Endothelial cell of umbilical vein (primary cell): ENCODE results near the gene TTLL11. TPM values are rescaled to one million over a fixed set of nuclear protein-coding genes. Genes with fewer than 3 reads are reported as not detected.

ENCODE experiments used
- BruUV-seq: library from RNA; stranded (reverse); fragments of 400-500 nt; replicated peaks from 2 replicates; lab custom pipeline; 2021; lab: Mats Ljungman, UMichigan
- CTCF ChIA-PET: fragments of 300-600, 350-600 bp; sonication (Branson Sonifier 250); formaldehyde crosslinking; loops from one replicate; lab custom pipeline; 2021; ENCODE audit warnings: antibody characterized with exemption, inconsistent platforms; lab: Charles Lee
- POLR2A ChIA-PET: fragments of 300-600, 350-600 bp; sonication (Branson Sonifier 250); formaldehyde crosslinking; loops from one replicate; lab custom pipeline; 2021; ENCODE audit warnings: antibody characterized with exemption, inconsistent platforms; lab: Charles Lee
- DNase-seq: peaks from one replicate; pipeline ENCODE4 v3.0.0-alpha.2; 2011; ENCODE audit warnings: low read depth, low spot score
- FAIRE-seq: peaks from 2 replicates; lab custom pipeline; 2011; peaks lifted over from hg19 to GRCh38; lab: Jason Lieb, UNC
- H2AFZ ChIP-seq: 2 replicates; pipeline ENCODE4 v1.6.0; 2012; ENCODE audit warnings: low read depth, low read length, control low read depth, inconsistent platforms
- H3K27ac ChIP-seq: 2 replicates; pipeline ENCODE4 v1.5.1; 2011; ENCODE audit warnings: low read depth, mild to moderate bottlenecking, control low read depth, low read length, moderate library complexity; ENCODE audit not compliant: insufficient read depth
- H3K27me3 ChIP-seq, 2 experiments: 2 replicates each; pipeline versions ENCODE4 v1.6.0 to v1.6.1; 2011; ENCODE audit warnings: low read length in 2 of 2, mixed read lengths in 1 of 2; ENCODE audit not compliant: control insufficient read depth in 2 of 2, insufficient read depth in 2 of 2
- H3K36me3 ChIP-seq, 2 experiments: 2 replicates in 1 of 2; 3 replicates in 1 of 2; pipeline ENCODE4 v1.5.1; 2011; ENCODE audit warnings: low read length in 2 of 2, mild to moderate bottlenecking in 1 of 2, moderate library complexity in 1 of 2; ENCODE audit not compliant: control insufficient read depth in 2 of 2, insufficient read depth in 2 of 2; ENCODE audit errors: extremely low read depth in 1 of 2
- H3K4me1 ChIP-seq: 3 replicates; pipeline ENCODE4 v1.5.1; 2011; ENCODE audit warnings: mild to moderate bottlenecking, low read length; ENCODE audit not compliant: control insufficient read depth, insufficient read depth; ENCODE audit errors: extremely low read depth
- H3K4me2 ChIP-seq: 2 replicates; pipeline ENCODE4 v1.6.1; 2011; ENCODE audit warnings: low read length, control low read depth, mixed read lengths; ENCODE audit not compliant: insufficient read depth
- H3K4me3 ChIP-seq, 3 experiments: fragments of 200-600 bp in 1 of 3; sonication (generic), shearing (Covaris generic) in 1 of 3; replicated peaks in 1 of 3; 2 replicates each; pipeline ENCODE4 v1.5.1; 2011 to 2016; ENCODE audit warnings: control low read depth in 3 of 3, low read length in 3 of 3, mild to moderate bottlenecking in 2 of 3, inconsistent platforms in 1 of 3, low read depth in 1 of 3, moderate library complexity in 1 of 3; ENCODE audit not compliant: insufficient read depth in 1 of 3
- H3K79me2 ChIP-seq: 2 replicates; pipeline ENCODE4 v1.6.0; 2012; ENCODE audit warnings: low read length, inconsistent platforms; ENCODE audit not compliant: control insufficient read depth, insufficient read depth
- H3K9ac ChIP-seq: replicated peaks from 2 replicates; pipeline ENCODE3; 2011; ENCODE audit warnings: low read length, control low read depth; ENCODE audit not compliant: insufficient read depth; ENCODE audit errors: extremely low read depth
- H3K9me1 ChIP-seq: replicated peaks from 3 replicates; pipeline ENCODE4 v1.6.0; 2011; ENCODE audit warnings: mild to moderate bottlenecking, low read length; ENCODE audit not compliant: control insufficient read depth, insufficient read depth; ENCODE audit errors: extremely low read depth
- H3K9me3 ChIP-seq: replicated peaks from 2 replicates; pipeline ENCODE4 v1.5.1; 2012; ENCODE audit warnings: low read length, inconsistent platforms; ENCODE audit not compliant: control insufficient read depth, insufficient read depth
- H4K20me1 ChIP-seq: replicated peaks from 2 replicates; pipeline ENCODE3; 2011; ENCODE audit warnings: mild to moderate bottlenecking, low read length; ENCODE audit not compliant: control insufficient read depth, insufficient read depth; ENCODE audit errors: extremely low read depth
- EZH2 ChIP-seq: IDR thresholded peaks from 2 replicates; pipeline ENCODE4 v1.6.1; 2012; ENCODE audit warnings: borderline replicate concordance, low read depth, mild to moderate bottlenecking, moderate library complexity, low read length, inconsistent platforms; ENCODE audit not compliant: severe bottlenecking
- FOS ChIP-seq: IDR thresholded peaks from 2 replicates; pipeline ENCODE4 v1.6.1; 2011; ENCODE audit warnings: mild to moderate bottlenecking, low read length, moderate library complexity, borderline replicate concordance; ENCODE audit not compliant: insufficient read depth
- GATA2 ChIP-seq: IDR thresholded peaks from 2 replicates; pipeline ENCODE4 v1.7.0; 2011; ENCODE audit warnings: low read depth, mild to moderate bottlenecking, moderate library complexity, mixed read lengths, low read length; ENCODE audit not compliant: insufficient read length, insufficient read depth
- JUN ChIP-seq: IDR thresholded peaks from 2 replicates; pipeline ENCODE4 v1.6.1; 2011; ENCODE audit warnings: borderline replicate concordance, low read depth; ENCODE audit not compliant: insufficient read length, insufficient read depth
- MYC ChIP-seq: IDR thresholded peaks from one replicate; pipeline ENCODE4 v1.6.1; 2011; ENCODE audit warnings: mild to moderate bottlenecking, low read depth, low read length
- POLR2A ChIP-seq: IDR thresholded peaks from 2 replicates; pipeline ENCODE4 v1.6.1; 2012; ENCODE audit warnings: low read depth, mild to moderate bottlenecking, control low read depth, low read length
- POLR2AphosphoS5 ChIP-seq: IDR thresholded peaks from 2 replicates; pipeline ENCODE4 v1.6.1; 2012; ENCODE audit warnings: low read depth, mild to moderate bottlenecking, control low read depth, low read length, moderate library complexity; ENCODE audit not compliant: insufficient read depth
- dilution Hi-C: fragments of 300-500 bp; cut with MboI; formaldehyde crosslinking; loops from one replicate; pipeline ENCODE4 v1.15.0; 2019; ENCODE audit warnings: low sequenced_read_pairs; ENCODE audit not compliant: extremely low pct_ligation_motif_present
- intact Hi-C: fragments of 100-400 bp; cut with micrococcal nuclease; formaldehyde crosslinking; loops from one replicate; pipeline ENCODE4 v1.10.0; 2022
- polyA plus RNA-seq, 4 experiments: library from polyadenylated mRNA; depleted of rRNA in 3 of 4; stranded (reverse) in 3 of 4; unstranded in 1 of 4; fragments of >200 nt; gene quantifications; 2 replicates each; pipeline versions ENCODE4 v1.2.1 to v1.2.3, GENCODE V29; 2011 to 2012; ENCODE audit warnings: missing spikeins in 1 of 4
- total RNA-seq: library from RNA; stranded (reverse); gene quantifications from 2 replicates; pipeline ENCODE4 v1.2.3, GENCODE V29; 2021
- TF ChIP-seq, protein P1 (sequence below), 2 donors: IDR thresholded peaks; 1 replicate in 1 of 2; 2 replicates in 1 of 2; pipeline ENCODE4 v1.5.1; 2011; ENCODE audit warnings: low read length in 2 of 2, mild to moderate bottlenecking in 2 of 2, moderate library complexity in 2 of 2, control low read depth in 1 of 2, inconsistent platforms in 1 of 2, low read depth in 1 of 2; ENCODE audit not compliant: insufficient read depth in 1 of 2; ENCODE audit errors: extremely low read depth in 1 of 2
- TF ChIP-seq, protein P2 (sequence below): IDR thresholded peaks from 2 replicates; pipeline ENCODE4 v1.6.1; 2011; ENCODE audit not compliant: insufficient read depth, insufficient read length

The TTLL11 gene
- total and polyA plus RNA-seq, 2 donors (not counting 3 experiments of a cell fraction or from before 2014, with no cell fraction given) = 4.9 to 5.1 TPM

DNA sequence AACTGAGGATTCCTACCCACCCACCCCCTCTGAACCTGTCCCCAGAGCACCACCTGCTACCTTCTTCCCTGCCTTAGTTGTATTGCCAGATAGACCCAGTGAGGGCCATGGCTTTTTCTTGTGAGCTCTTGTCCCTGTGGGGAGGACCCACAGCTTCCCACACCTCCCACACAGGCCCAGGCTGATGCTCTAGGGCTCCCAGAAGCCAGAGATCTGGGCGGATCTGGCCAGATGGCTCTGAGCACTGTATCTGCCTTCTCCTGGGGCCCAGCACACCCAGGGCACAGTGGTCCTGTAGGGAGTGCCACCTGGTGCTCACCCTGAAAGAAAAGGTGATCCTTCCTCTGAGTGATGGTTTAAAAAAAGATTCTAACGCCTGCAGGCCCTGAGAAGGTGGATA is 310.0 kb downstream of the TTLL11 start:
- Histone ChIP-seq H3K36me3 (peaks cover 0 to 34% of the 10 kb centered on the region in 2 experiments), H3K9me3 (no peaks in the 10 kb centered on the region), H2AFZ (no peak overlapping the region), H3K27ac (no peak overlapping the region), H3K27me3 (no peaks in the 10 kb centered on the region), H3K4me3 (no peak overlapping the region), H4K20me1 (no peaks in the 10 kb centered on the region), H3K79me2 (no peaks in the 10 kb centered on the region), H3K9ac (no peak overlapping the region), H3K4me1 (peaks cover 4% of the 10 kb centered on the region), H3K4me2 (no peak overlapping the region), H3K9me1 (no peaks in the 10 kb centered on the region)
- FAIRE-seq (no peak), DNase-seq (no peak)
- BruUV-seq = no TSS peak
- POLR2A ChIA-PET = no interaction called here
- dilution Hi-C loops = no loop called here
- no peak for TF ChIP-seq JUN
- no peak for TF ChIP-seq MYC
- no peak for TF ChIP-seq GATA2
- no peak for TF ChIP-seq FOS
- no peak for TF ChIP-seq EZH2
- TF ChIP-seq, protein P1, sequence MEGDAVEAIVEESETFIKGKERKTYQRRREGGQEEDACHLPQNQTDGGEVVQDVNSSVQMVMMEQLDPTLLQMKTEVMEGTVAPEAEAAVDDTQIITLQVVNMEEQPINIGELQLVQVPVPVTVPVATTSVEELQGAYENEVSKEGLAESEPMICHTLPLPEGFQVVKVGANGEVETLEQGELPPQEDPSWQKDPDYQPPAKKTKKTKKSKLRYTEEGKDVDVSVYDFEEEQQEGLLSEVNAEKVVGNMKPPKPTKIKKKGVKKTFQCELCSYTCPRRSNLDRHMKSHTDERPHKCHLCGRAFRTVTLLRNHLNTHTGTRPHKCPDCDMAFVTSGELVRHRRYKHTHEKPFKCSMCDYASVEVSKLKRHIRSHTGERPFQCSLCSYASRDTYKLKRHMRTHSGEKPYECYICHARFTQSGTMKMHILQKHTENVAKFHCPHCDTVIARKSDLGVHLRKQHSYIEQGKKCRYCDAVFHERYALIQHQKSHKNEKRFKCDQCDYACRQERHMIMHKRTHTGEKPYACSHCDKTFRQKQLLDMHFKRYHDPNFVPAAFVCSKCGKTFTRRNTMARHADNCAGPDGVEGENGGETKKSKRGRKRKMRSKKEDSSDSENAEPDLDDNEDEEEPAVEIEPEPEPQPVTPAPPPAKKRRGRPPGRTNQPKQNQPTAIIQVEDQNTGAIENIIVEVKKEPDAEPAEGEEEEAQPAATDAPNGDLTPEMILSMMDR (IDR thresholded peaks at IDR 0.05; ENCODE audit: extremely low read depth in 1 of 2, insufficient read depth in 1 of 2, low read depth in 1 of 2, low read length in 2 of 2) = no peak
- TF ChIP-seq, protein P2, sequence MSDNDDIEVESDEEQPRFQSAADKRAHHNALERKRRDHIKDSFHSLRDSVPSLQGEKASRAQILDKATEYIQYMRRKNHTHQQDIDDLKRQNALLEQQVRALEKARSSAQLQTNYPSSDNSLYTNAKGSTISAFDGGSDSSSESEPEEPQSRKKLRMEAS = no peak
- no peak for TF ChIP-seq POLR2A
- TF ChIP-seq POLR2AphosphoS5 = no peak
- CTCF ChIA-PET = no interaction called here
- intact Hi-C loops = no loop called here
